Mesenteric fat pad (tissue), 1 donor: ENCODE data around the gene CHMP2A. TPM values are rescaled to one million over a fixed set of nuclear protein-coding genes. Genes with fewer than 3 reads are reported as not detected.
A peak's percentile ranks its signal among the peaks of the same experiment; 100 is the strongest.
"Not testable (repeated sequence)": the region's sequence is repeated elsewhere in the genome, so short reads cannot be mapped to it uniquely, and the experiment has no call there.

Experiments used
- DNase-seq: peaks from one replicate; pipeline ENCODE4 v3.0.0-alpha.2; 2020; ENCODE audit warnings: low spot score
- microRNA-seq: library from miRNA; unstranded; fragments of <30 nt; microRNA quantifications from one replicate; pipeline ENCODE4 v1.2.0, GENCODE V29; 2020; ENCODE audit warnings: borderline number of aligned reads
- total RNA-seq: library from RNA; stranded (reverse); fragmentation: NEBNext Ultra II Directional; extraction: Animal tissue kit (Norgen Biotek cat#: 25700); gene quantifications from one replicate; pipeline ENCODE4 v1.2.1, GENCODE V29; 2021
- donor health status: DM: yes; HTN: yes; CAD: no.

Gene CHMP2A
- total RNA-seq, 1 donor from 2014 or later = 116 TPM

GRCh38 chr19:58513694-58514563 is 41.0 kb downstream of the CHMP2A start:
- DNase-seq = peak; percentile 98

GRCh38 chr19:58513213-58513693 is 41.7 kb downstream of the CHMP2A start:
- DNase-seq = no peak

GRCh38 chr19:58511353-58512208 is 43.3 kb downstream of the CHMP2A start, which contains the start of gene SLC27A5:
Gene SLC27A5, minus strand, starts transcription at chr19:58511992. Its CDS starts 37 bp downstream, at chr19:58511955.
- no peak for DNase-seq

- no peak for DNase-seq
Observed at GRCh38 chr19:58510084-58510862, 44.6 kb downstream of the CHMP2A start.

GRCh38 chr19:58509731-58510083 is 45.2 kb downstream of the CHMP2A start:
- no peak for DNase-seq

GRCh38 chr19:58507602-58508223 is 47.2 kb downstream of the CHMP2A start:
- DNase-seq = not testable (repeated sequence)

Small RNA genes lying within 50 kb of the gene (microRNA-seq; reads per million reads assigned to microRNA genes)
- gene MIR6807 = not detected

Other genes with a start within 250 kb of the CHMP2A start
- 30.6 TPM for gene ERVK3-1, start 249.7 kb downstream of the CHMP2A start, total RNA-seq
- 2.5 TPM for gene ZSCAN22, start 228.1 kb downstream of the CHMP2A start, total RNA-seq
- gene A1BG, start 201.6 kb downstream of the CHMP2A start, total RNA-seq = 8.4 TPM
- 0.19 TPM for gene ZNF497, start 192.4 kb downstream of the CHMP2A start, total RNA-seq
- gene ZNF837, start 174.1 kb downstream of the CHMP2A start, total RNA-seq = 0.48 TPM
- 673 TPM for gene RPS5, start 167.8 kb downstream of the CHMP2A start, total RNA-seq
- gene RNF225, start 159.4 kb downstream of the CHMP2A start, total RNA-seq = not detected
- gene ZNF584, start 146.5 kb downstream of the CHMP2A start, total RNA-seq = 15.4 TPM
- gene ZNF132, start 115.0 kb downstream of the CHMP2A start, total RNA-seq = 4.0 TPM
- gene ZNF324B, start 103.5 kb downstream of the CHMP2A start, total RNA-seq = 5.2 TPM
- 6.7 TPM for gene ZNF324, start 88.0 kb downstream of the CHMP2A start, total RNA-seq
- gene ZNF446, start 78.8 kb downstream of the CHMP2A start, total RNA-seq = 5.6 TPM
- gene SLC27A5, start 43.1 kb downstream of the CHMP2A start, total RNA-seq = 6.5 TPM
- gene ZBTB45, start 35.3 kb downstream of the CHMP2A start, total RNA-seq = 11.8 TPM
- gene TRIM28, start 11.0 kb downstream of the CHMP2A start, total RNA-seq = 185 TPM
- gene UBE2M, start 3.5 kb upstream of the CHMP2A start, total RNA-seq = 69.4 TPM
- 16.2 TPM for gene MZF1, start 18.2 kb upstream of the CHMP2A start, total RNA-seq